Measurements from ENCODE around the gene PALD1. TPM values are rescaled to one million over a fixed set of nuclear protein-coding genes. Genes with fewer than 3 reads are reported as not detected.

Gene PALD1
- total RNA-seq, 3 donors from 2014 or later: 1.9 to 7.5 (median 5.9) TPM

- Histone ChIP-seq H3K4me3 (no peak overlapping the region), H3K27ac (no peak overlapping the region), H3K27me3 (no peaks in the 10 kb centered on the region), H3K9me3 (no peaks in the 10 kb centered on the region), H3K36me3 (no peaks in the 10 kb centered on the region), H3K4me1 (no peaks in the 10 kb centered on the region)
- DNase-seq (ENCODE audit: low spot score in 2 of 2): no peak
- TF ChIP-seq POLR2A (IDR thresholded peaks at IDR 0.05): no peak
- no peak for TF ChIP-seq CTCF (IDR thresholded peaks at IDR 0.05)
- no peak for TF ChIP-seq POLR2AphosphoS5 (IDR thresholded peaks at IDR 0.05)
- intact Hi-C loops (cut with DNase I; ENCODE audit: low total_unique reads): loop anchor here (10.0 kb wide), 1 partner anchor 204 kb away; no protein-coding TSS in a partner anchor
These were observed 71.9 kb downstream of the PALD1 start for GRCh38 chr10:70550459-70550858.

GRCh38 chr10:70551466-70551865 lies 72.9 kb downstream of the PALD1 start:
- no peak overlapping the region for H3K4me3 ChIP-seq
- H3K9me3 ChIP-seq: no peaks in the 10 kb centered on the region
- intact Hi-C loops (cut with DNase I; ENCODE audit: low total_unique reads): loop anchor here (10.0 kb wide), 1 partner anchor 203 kb away; no protein-coding TSS in a partner anchor
- TF ChIP-seq POLR2A (IDR thresholded peaks at IDR 0.05) (no peak), POLR2AphosphoS5 (IDR thresholded peaks at IDR 0.05) (no peak), CTCF (IDR thresholded peaks at IDR 0.05) (no peak)
- no peak for DNase-seq (ENCODE audit: low spot score in 2 of 2)
- no peaks in the 10 kb centered on the region for H3K36me3 ChIP-seq
- H3K27me3 ChIP-seq: no peaks in the 10 kb centered on the region
- no peak overlapping the region for H3K27ac ChIP-seq
- no peaks in the 10 kb centered on the region for H3K4me1 ChIP-seq

- H3K36me3 ChIP-seq: no peaks in the 10 kb centered on the region
- no peak for TF ChIP-seq POLR2A (IDR thresholded peaks at IDR 0.05)
- TF ChIP-seq POLR2AphosphoS5 (IDR thresholded peaks at IDR 0.05): no peak
- TF ChIP-seq CTCF (IDR thresholded peaks at IDR 0.05): no peak
- H3K9me3 ChIP-seq: no peaks in the 10 kb centered on the region
- H3K27me3 ChIP-seq: no peaks in the 10 kb centered on the region
- DNase-seq (ENCODE audit: low spot score in 2 of 2): no peak
- H3K4me1 ChIP-seq: no peaks in the 10 kb centered on the region
- no peak overlapping the region for H3K4me3 ChIP-seq
- no peak overlapping the region for H3K27ac ChIP-seq
- intact Hi-C loops (cut with DNase I; ENCODE audit: low total_unique reads): loop anchor here (10.0 kb wide), 1 partner anchor 203 kb away; no protein-coding TSS in a partner anchor
These were observed 73.4 kb downstream of the PALD1 start for GRCh38 chr10:70551971-70552422.

- DNase-seq (ENCODE audit: low spot score in 2 of 2): no peak
- no peak for TF ChIP-seq CTCF (IDR thresholded peaks at IDR 0.05)
- TF ChIP-seq POLR2AphosphoS5 (IDR thresholded peaks at IDR 0.05): no peak
- TF ChIP-seq POLR2A (IDR thresholded peaks at IDR 0.05): no peak
- Histone ChIP-seq H3K27ac (no peak overlapping the region), H3K4me3 (no peak overlapping the region), H3K27me3 (no peaks in the 10 kb centered on the region), H3K36me3 (no peaks in the 10 kb centered on the region), H3K9me3 (no peaks in the 10 kb centered on the region), H3K4me1 (no peaks in the 10 kb centered on the region)
- intact Hi-C loops (cut with DNase I; ENCODE audit: low total_unique reads): loop anchor here (10.0 kb wide), 1 partner anchor 202 kb away; no protein-coding TSS in a partner anchor
These were observed 74.0 kb downstream of the PALD1 start for GRCh38 chr10:70552586-70552985.

- no peaks in the 10 kb centered on the region for H3K27me3 ChIP-seq
- H3K36me3 ChIP-seq: no peaks in the 10 kb centered on the region
- H3K4me3 ChIP-seq: no peak overlapping the region
- no peaks in the 10 kb centered on the region for H3K4me1 ChIP-seq
- intact Hi-C loops (cut with DNase I; ENCODE audit: low total_unique reads): loop anchor here (10.0 kb wide), 1 partner anchor 199 kb away; no protein-coding TSS in a partner anchor
- TF ChIP-seq POLR2A (IDR thresholded peaks at IDR 0.05) (no peak), CTCF (IDR thresholded peaks at IDR 0.05) (no peak), POLR2AphosphoS5 (IDR thresholded peaks at IDR 0.05) (no peak)
- H3K27ac ChIP-seq: no peak overlapping the region
- DNase-seq (ENCODE audit: low spot score in 2 of 2): no peak
- no peaks in the 10 kb centered on the region for H3K9me3 ChIP-seq
These were observed 76.8 kb downstream of the PALD1 start for GRCh38 chr10:70555371-70555770.

Data from breast epithelium (tissue), 4 donors.